Measurements from ENCODE around the gene SYNPO. TPM values are rescaled to one million over a fixed set of nuclear protein-coding genes. Genes with fewer than 3 reads are reported as not detected.

Gene SYNPO
- total RNA-seq = 100 to 1,000 TPM; 419 to 569 (median 539) TPM

GRCh38 chr5:150640311-150641005, at the start of gene SYNPO:
Gene SYNPO (plus strand): TSS chr5:150640660. CDS start chr5:150648276, 7,616 bp downstream.
- Histone ChIP-seq H3K4me1 (peaks cover 94 to 96% of the 10 kb centered on the region in 2 donors), H3K36me3 (no peaks in the 10 kb centered on the region), H3K27ac (peak within 1 kb of the TSS; percentile 96 to 100 (median 100)), H3K9me3 (no peaks in the 10 kb centered on the region), H3K4me3 (peak within 1 kb of the TSS; percentile 10 to 45 (median 20)), H3K27me3 (no peaks in the 10 kb centered on the region)
- in situ Hi-C loops (cut with MboI; ENCODE audit: low sequenced_read_pairs in 4 of 4) = no loop called here
- ATAC-seq = peak; percentile 50 to 64
- TF ChIP-seq POLR2A (IDR thresholded peaks at IDR 0.05) (no peak), CTCF (IDR thresholded peaks at IDR 0.05 in 4 of 5, conservative IDR thresholded peaks at IDR 0.05 in 1 of 5) (no peak)
- intact Hi-C loops (cut with DNase I; ENCODE audit: low total_unique reads) = no loop called here
- DNase-seq = peak; percentile 59 to 78

GRCh38 chr5:150590979-150591695, 49.3 kb upstream of the SYNPO start:
- intact Hi-C loops (cut with DNase I; ENCODE audit: low total_unique reads) = no loop called here
- H3K4me1 ChIP-seq = peaks cover 55 to 57% of the 10 kb centered on the region in 2 donors
- TF ChIP-seq CTCF (IDR thresholded peaks at IDR 0.05 in 4 of 5, conservative IDR thresholded peaks at IDR 0.05 in 1 of 5) (no peak), POLR2A (IDR thresholded peaks at IDR 0.05) (no peak)
- no peaks in the 10 kb centered on the region for H3K36me3 ChIP-seq
- no peaks in the 10 kb centered on the region for H3K9me3 ChIP-seq
- peak overlapping the region; percentile 58 to 72 (median 68) for H3K27ac ChIP-seq
- in situ Hi-C loops (cut with MboI; ENCODE audit: low sequenced_read_pairs in 4 of 4) = loop anchor here in 2 of 4 donors (10.0 kb wide), 1 partner anchor 64 kb away; no protein-coding TSS in a partner anchor
- ATAC-seq (no peak), DNase-seq (no peak)
- H3K4me3 ChIP-seq = no peak overlapping the region
- H3K27me3 ChIP-seq = no peaks in the 10 kb centered on the region

GRCh38 chr5:150593593-150593992, 46.9 kb upstream of the SYNPO start:
- Histone ChIP-seq H3K36me3 (no peaks in the 10 kb centered on the region), H3K9me3 (no peaks in the 10 kb centered on the region), H3K27ac (peak overlapping the region in 3 of 4 donors; percentile 9 to 60 (median 21)), H3K4me1 (peaks cover 48 to 64% of the 10 kb centered on the region in 2 donors), H3K4me3 (no peak overlapping the region), H3K27me3 (no peaks in the 10 kb centered on the region)
- no peak for TF ChIP-seq POLR2A (IDR thresholded peaks at IDR 0.05)
- TF ChIP-seq CTCF (IDR thresholded peaks at IDR 0.05 in 4 of 5, conservative IDR thresholded peaks at IDR 0.05 in 1 of 5) = no peak
- DNase-seq (no peak), ATAC-seq (no peak)
- in situ Hi-C loops (cut with MboI; ENCODE audit: low sequenced_read_pairs in 4 of 4) = loop anchor here in 2 of 4 donors (10.0 kb wide), 1 partner anchor 61 kb away; no protein-coding TSS in a partner anchor
- intact Hi-C loops (cut with DNase I; ENCODE audit: low total_unique reads) = no loop called here

- Histone ChIP-seq H3K4me1 (peaks cover 48 to 64% of the 10 kb centered on the region in 2 donors), H3K9me3 (no peaks in the 10 kb centered on the region), H3K27ac (peak overlapping the region in 3 of 4 donors; percentile 9 to 60 (median 21)), H3K36me3 (no peaks in the 10 kb centered on the region), H3K4me3 (no peak overlapping the region), H3K27me3 (no peaks in the 10 kb centered on the region)
- in situ Hi-C loops (cut with MboI; ENCODE audit: low sequenced_read_pairs in 4 of 4) = loop anchor here in 2 of 4 donors (10.0 kb wide), 1 partner anchor 61 kb away; no protein-coding TSS in a partner anchor
- DNase-seq (no peak), ATAC-seq (no peak)
- intact Hi-C loops (cut with DNase I; ENCODE audit: low total_unique reads) = no loop called here
- no peak for TF ChIP-seq CTCF (IDR thresholded peaks at IDR 0.05 in 4 of 5, conservative IDR thresholded peaks at IDR 0.05 in 1 of 5)
- no peak for TF ChIP-seq POLR2A (IDR thresholded peaks at IDR 0.05)
Measured at GRCh38 chr5:150593996-150594395, 46.5 kb upstream of the SYNPO start.
